Smooth muscle cell (in vitro differentiated cells): Measurements from ENCODE around the gene EDN3. TPM values are rescaled to one million over a fixed set of nuclear protein-coding genes. Genes with fewer than 3 reads are reported as not detected.

Source experiments
- DNase-seq: peaks from one replicate; lab custom pipeline; 2025; ENCODE audit not compliant: unreplicated experiment; lab: John Stamatoyannopoulos, UW
- H2AFZ ChIP-seq: fragments of 200-600 bp; sonication (generic); 2 replicates; pipeline ENCODE4 v1.6.0; 2016; ENCODE audit warnings: antibody characterized with exemption, low read depth, mild to moderate bottlenecking
- H3F3A ChIP-seq: fragments of 200-600 bp; sonication (generic); 2 replicates; pipeline ENCODE4 v1.6.0; 2017; ENCODE audit warnings: antibody characterized with exemption, low read depth
- H3K27ac ChIP-seq: fragments of 200-600 bp; sonication (generic); 2 replicates; pipeline ENCODE4 v1.5.1; 2016; ENCODE audit warnings: low read depth, mild to moderate bottlenecking
- H3K27me3 ChIP-seq: fragments of 200-600 bp; sonication (generic); 2 replicates; pipeline ENCODE4 v1.6.1; 2016; ENCODE audit warnings: low read depth, mild to moderate bottlenecking
- H3K36me3 ChIP-seq: fragments of 200-600 bp; sonication (generic); 2 replicates; pipeline ENCODE4 v1.5.1; 2016; ENCODE audit warnings: low read depth
- H3K4me1 ChIP-seq: fragments of 200-600 bp; sonication (generic); 2 replicates; pipeline ENCODE4 v1.5.1; 2016; ENCODE audit warnings: low read depth
- H3K4me2 ChIP-seq: fragments of 200-600 bp; sonication (generic); 2 replicates; pipeline ENCODE4 v1.6.0; 2016; ENCODE audit warnings: mild to moderate bottlenecking
- H3K4me3 ChIP-seq: fragments of 200-600 bp; sonication (generic); 2 replicates; pipeline ENCODE4 v1.5.1; 2016; ENCODE audit warnings: mild to moderate bottlenecking
- H3K79me2 ChIP-seq: fragments of 200-600 bp; sonication (generic); 2 replicates; pipeline ENCODE4 v1.6.0; 2016; ENCODE audit warnings: low read depth, mild to moderate bottlenecking
- H3K9ac ChIP-seq: fragments of 200-600 bp; sonication (generic); 2 replicates; pipeline ENCODE4 v1.6.0; 2016; ENCODE audit warnings: low read depth
- H3K9me3 ChIP-seq: fragments of 200-600 bp; sonication (generic); replicated peaks from 2 replicates; pipeline ENCODE4 v1.5.1; 2016; ENCODE audit warnings: low read depth
- H4K20me1 ChIP-seq: fragments of 200-600 bp; sonication (generic); 2 replicates; pipeline ENCODE4 v1.6.0; 2016; ENCODE audit warnings: low read depth
- CTCF ChIP-seq: fragments of 200-600 bp; sonication (generic); IDR thresholded peaks from 2 replicates; pipeline ENCODE4 v1.5.1; 2017; ENCODE audit warnings: borderline replicate concordance, mild to moderate bottlenecking, antibody characterized with exemption; ENCODE audit not compliant: insufficient read depth, poor library complexity, severe bottlenecking
- WGBS: methylation state at CpG from one replicate; pipeline ENCODE4 v1.1.7; 2016; ENCODE audit warnings: low lambda C conversion rate; 5-methylcytosine and 5-hydroxymethylcytosine counted together
- polyA plus RNA-seq: library from polyadenylated mRNA; unstranded; fragments of >200 nt; fragmentation: Nextera tagmentation; extraction: Ambion mirVana; gene quantifications from 2 replicates; pipeline ENCODE4 v1.2.1, GENCODE V29; 2016
- total RNA-seq: library from RNA; depleted of rRNA; stranded (reverse); fragments of >200 nt; gene quantifications from 2 replicates; pipeline ENCODE4 v1.2.3, GENCODE V29; 2014

EDN3 gene
- total and polyA plus RNA-seq, 2 experiments from 2014 or later = not detected

GRCh38 chr20:59349277-59349676 lies 48.9 kb downstream of the EDN3 start:
- H3K36me3 ChIP-seq = no peaks in the 10 kb centered on the region
- 91% methylated on average over 1 of the region's 1 CpG for WGBS
- no peaks in the 10 kb centered on the region for H3K79me2 ChIP-seq
- H3K4me3 ChIP-seq = no peak overlapping the region
- no peaks in the 10 kb centered on the region for H4K20me1 ChIP-seq
- H3K9me3 ChIP-seq = no peaks in the 10 kb centered on the region
- peaks cover 61% of the 10 kb centered on the region for H3K27me3 ChIP-seq
- H2AFZ ChIP-seq = no peak overlapping the region
- H3K9ac ChIP-seq = no peak overlapping the region
- H3K4me1 ChIP-seq = no peaks in the 10 kb centered on the region
- no peaks in the 10 kb centered on the region for H3F3A ChIP-seq
- no peak overlapping the region for H3K27ac ChIP-seq
- no peak for DNase-seq
- no peak overlapping the region for H3K4me2 ChIP-seq
- TF ChIP-seq CTCF = no peak

- H4K20me1 ChIP-seq = no peaks in the 10 kb centered on the region
- H3K4me3 ChIP-seq = no peak overlapping the region
- H3K27ac ChIP-seq = no peak overlapping the region
- no peak overlapping the region for H3K4me2 ChIP-seq
- DNase-seq = no peak
- WGBS = 78% methylated on average over 10 of the region's 10 CpGs
- H2AFZ ChIP-seq = no peak overlapping the region
- no peak overlapping the region for H3K9ac ChIP-seq
- peaks cover 63% of the 10 kb centered on the region for H3K27me3 ChIP-seq
- H3K4me1 ChIP-seq = no peaks in the 10 kb centered on the region
- no peaks in the 10 kb centered on the region for H3K9me3 ChIP-seq
- no peaks in the 10 kb centered on the region for H3F3A ChIP-seq
- TF ChIP-seq CTCF = no peak
- no peaks in the 10 kb centered on the region for H3K79me2 ChIP-seq
- no peaks in the 10 kb centered on the region for H3K36me3 ChIP-seq
Measured at GRCh38 chr20:59350330-59351156, 50.1 kb downstream of the EDN3 start.

GRCh38 chr20:59351157-59352040 lies 51.0 kb downstream of the EDN3 start:
- TF ChIP-seq CTCF = no peak
- H3K36me3 ChIP-seq = no peaks in the 10 kb centered on the region
- 83% methylated on average over 10 of the region's 10 CpGs for WGBS
- H3K9ac ChIP-seq = no peak overlapping the region
- no peak overlapping the region for H3K4me3 ChIP-seq
- peaks cover 57% of the 10 kb centered on the region for H3K27me3 ChIP-seq
- no peak overlapping the region for H3K4me2 ChIP-seq
- no peaks in the 10 kb centered on the region for H3K9me3 ChIP-seq
- no peaks in the 10 kb centered on the region for H3K4me1 ChIP-seq
- no peak overlapping the region for H2AFZ ChIP-seq
- no peak for DNase-seq
- H3K79me2 ChIP-seq = no peaks in the 10 kb centered on the region
- H3K27ac ChIP-seq = no peak overlapping the region
- H4K20me1 ChIP-seq = no peaks in the 10 kb centered on the region
- H3F3A ChIP-seq = no peaks in the 10 kb centered on the region
